MM.1S (cell line): Measurements from ENCODE around the gene SLC5A6.
"Not testable (repeated sequence)": the region's sequence is repeated elsewhere in the genome, so short reads cannot be mapped to it uniquely, and the experiment has no call there.

Source experiments
- DNase-seq: peaks from one replicate; pipeline ENCODE4 v3.0.0-alpha.2; 2015
- H2AFZ ChIP-seq: fragments of 300-600 bp; sonication (generic); 2 replicates; pipeline ENCODE4 v1.6.0; 2016; ENCODE audit warnings: antibody characterized with exemption, low read length
- H3F3A ChIP-seq: fragments of 300-600 bp; sonication (generic); 2 replicates; pipeline ENCODE4 v1.6.1; 2016; ENCODE audit warnings: mild to moderate bottlenecking, antibody characterized with exemption, low read length, moderate library complexity, mixed read lengths; ENCODE audit not compliant: insufficient read depth
- H3K27ac ChIP-seq: fragments of 300-600 bp; sonication (generic); 2 replicates; pipeline ENCODE4 v1.5.1; 2016; ENCODE audit warnings: mild to moderate bottlenecking, low read length
- H3K27me3 ChIP-seq: fragments of 300-600 bp; sonication (generic); replicated peaks from 2 replicates; pipeline ENCODE4 v1.6.0; 2016; ENCODE audit warnings: low read length; ENCODE audit not compliant: insufficient read depth
- H3K36me3 ChIP-seq: fragments of 300-600 bp; sonication (generic); replicated peaks from 2 replicates; pipeline ENCODE4 v1.6.1; 2016; ENCODE audit warnings: mild to moderate bottlenecking, low read length, mixed read lengths; ENCODE audit not compliant: insufficient read depth
- H3K4me1 ChIP-seq: fragments of 300-600 bp; sonication (generic); 2 replicates; pipeline ENCODE4 v1.6.1; 2016; ENCODE audit warnings: low read length, mixed read lengths
- H3K4me2 ChIP-seq: fragments of 300-600 bp; sonication (generic); 2 replicates; pipeline ENCODE4 v1.6.0; 2016; ENCODE audit warnings: low read depth, low read length
- H3K4me3 ChIP-seq: fragments of 300-600 bp; sonication (generic); 2 replicates; pipeline ENCODE4 v1.5.1; 2016; ENCODE audit warnings: low read length, mixed read lengths
- H3K79me2 ChIP-seq: fragments of 300-600 bp; sonication (generic); 2 replicates; pipeline ENCODE4 v1.6.1; 2016; ENCODE audit warnings: mixed run types, low read length, mixed read lengths
- H3K9ac ChIP-seq: fragments of 300-600 bp; sonication (generic); 2 replicates; pipeline ENCODE4 v1.6.1; 2016; ENCODE audit warnings: low read length, mixed read lengths
- H3K9me2 ChIP-seq: fragments of 300-600 bp; sonication (generic); replicated peaks from 2 replicates; pipeline ENCODE4 v1.6.1; 2016; ENCODE audit warnings: mild to moderate bottlenecking, low read length, mixed read lengths; ENCODE audit not compliant: insufficient read depth
- H3K9me3 ChIP-seq: fragments of 300-600 bp; sonication (generic); replicated peaks from 2 replicates; pipeline ENCODE4 v1.6.1; 2016; ENCODE audit warnings: mild to moderate bottlenecking, low read length, mixed read lengths; ENCODE audit not compliant: insufficient read depth
- H4K20me1 ChIP-seq: fragments of 300-600 bp; sonication (generic); 2 replicates; pipeline ENCODE4 v1.6.1; 2016; ENCODE audit warnings: mild to moderate bottlenecking, low read length, moderate library complexity, mixed read lengths; ENCODE audit not compliant: insufficient read depth
- EZH2 ChIP-seq: fragments of 300-600 bp; sonication (generic); optimal IDR thresholded peaks from 2 replicates; pipeline ENCODE3; 2017; ENCODE audit warnings: low read depth, mild to moderate bottlenecking, antibody characterized with exemption, low read length, mixed read lengths
- EZH2phosphoT487 ChIP-seq: fragments of 300-600 bp; sonication (generic); IDR thresholded peaks from 2 replicates; pipeline ENCODE4 v1.6.1; 2018; ENCODE audit warnings: antibody characterized with exemption, low read length
- TF ChIP-seq, protein P1 (sequence below): fragments of 300-600 bp; sonication (generic); IDR thresholded peaks from 2 replicates; pipeline ENCODE4 v1.5.1; 2016; ENCODE audit warnings: antibody characterized with exemption, low read length, mixed read lengths

Gene SLC5A6

DNA sequence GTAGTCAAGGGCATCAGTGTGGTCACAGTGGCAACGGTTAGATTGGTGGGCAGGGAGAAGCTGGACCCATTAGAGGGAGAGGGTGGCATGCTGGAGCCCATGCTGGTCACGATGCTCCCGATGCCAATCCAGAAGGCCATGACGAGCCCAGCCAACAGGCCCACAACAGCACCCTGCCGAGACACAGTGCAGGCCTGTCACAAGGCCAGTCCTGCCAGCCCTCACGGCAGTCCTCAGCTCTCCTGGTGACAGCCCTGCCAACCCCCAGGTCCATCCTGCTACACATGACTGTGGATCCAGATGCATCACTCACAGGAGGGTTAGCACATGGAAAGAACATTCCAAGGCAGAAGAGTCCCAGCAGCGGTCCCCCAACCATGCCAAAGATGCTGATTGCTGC lies 10.4 kb downstream of the SLC5A6 start:
- Histone ChIP-seq H2AFZ (no peak overlapping the region), H3F3A (peaks cover 10% of the 10 kb centered on the region), H3K9me2 (no peaks in the 10 kb centered on the region), H3K36me3 (no peaks in the 10 kb centered on the region; the same call in 1 of the 2 replicates), H3K4me3 (no peak overlapping the region), H3K79me2 (no peaks in the 10 kb centered on the region), H3K4me1 (peaks cover 24% of the 10 kb centered on the region), H4K20me1 (no peaks in the 10 kb centered on the region), H3K4me2 (no peak overlapping the region), H3K27me3 (no peaks in the 10 kb centered on the region), H3K9me3 (no peaks in the 10 kb centered on the region), H3K27ac (no peak overlapping the region), H3K9ac (no peak overlapping the region)
- TF ChIP-seq EZH2 (no peak), EZH2phosphoT487 (no peak)
- DNase-seq: no peak

DNA sequence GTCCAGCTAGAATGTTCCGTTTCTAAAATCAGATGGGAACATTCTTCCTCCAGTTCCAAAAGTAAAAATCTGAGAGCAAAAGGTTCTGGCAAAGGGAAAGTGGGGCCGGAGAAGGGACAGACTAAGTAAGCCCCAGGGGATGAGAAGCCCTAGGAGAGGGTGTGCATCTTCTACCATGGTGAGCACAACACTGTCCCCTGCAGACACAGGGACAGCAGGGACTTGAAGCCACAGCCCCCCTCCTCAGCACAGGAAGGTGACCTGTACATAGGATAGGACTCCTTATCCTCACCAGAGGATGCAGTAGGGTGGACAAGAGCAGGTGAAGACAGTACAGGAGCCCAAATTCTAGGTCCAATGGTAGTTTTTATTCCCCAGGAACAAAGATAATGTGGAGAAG lies 12.8 kb downstream of the SLC5A6 start:
- no peak overlapping the region for H3K4me3 ChIP-seq
- H3K27ac ChIP-seq: no peak overlapping the region
- no peak overlapping the region for H2AFZ ChIP-seq
- no peaks in the 10 kb centered on the region for H3K79me2 ChIP-seq
- H3K4me2 ChIP-seq: no peak overlapping the region
- no peaks in the 10 kb centered on the region; the same call in 1 of the 2 replicates for H3K36me3 ChIP-seq
- TF ChIP-seq EZH2 (no peak), EZH2phosphoT487 (no peak)
- TF ChIP-seq, protein P1, sequence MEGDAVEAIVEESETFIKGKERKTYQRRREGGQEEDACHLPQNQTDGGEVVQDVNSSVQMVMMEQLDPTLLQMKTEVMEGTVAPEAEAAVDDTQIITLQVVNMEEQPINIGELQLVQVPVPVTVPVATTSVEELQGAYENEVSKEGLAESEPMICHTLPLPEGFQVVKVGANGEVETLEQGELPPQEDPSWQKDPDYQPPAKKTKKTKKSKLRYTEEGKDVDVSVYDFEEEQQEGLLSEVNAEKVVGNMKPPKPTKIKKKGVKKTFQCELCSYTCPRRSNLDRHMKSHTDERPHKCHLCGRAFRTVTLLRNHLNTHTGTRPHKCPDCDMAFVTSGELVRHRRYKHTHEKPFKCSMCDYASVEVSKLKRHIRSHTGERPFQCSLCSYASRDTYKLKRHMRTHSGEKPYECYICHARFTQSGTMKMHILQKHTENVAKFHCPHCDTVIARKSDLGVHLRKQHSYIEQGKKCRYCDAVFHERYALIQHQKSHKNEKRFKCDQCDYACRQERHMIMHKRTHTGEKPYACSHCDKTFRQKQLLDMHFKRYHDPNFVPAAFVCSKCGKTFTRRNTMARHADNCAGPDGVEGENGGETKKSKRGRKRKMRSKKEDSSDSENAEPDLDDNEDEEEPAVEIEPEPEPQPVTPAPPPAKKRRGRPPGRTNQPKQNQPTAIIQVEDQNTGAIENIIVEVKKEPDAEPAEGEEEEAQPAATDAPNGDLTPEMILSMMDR: no peak
- H3K9ac ChIP-seq: no peak overlapping the region
- no peaks in the 10 kb centered on the region for H4K20me1 ChIP-seq
- no peaks in the 10 kb centered on the region for H3K9me3 ChIP-seq
- peaks cover 17% of the 10 kb centered on the region for H3K4me1 ChIP-seq
- no peak for DNase-seq
- H3K9me2 ChIP-seq: no peaks in the 10 kb centered on the region
- no peaks in the 10 kb centered on the region for H3K27me3 ChIP-seq
- H3F3A ChIP-seq: peaks cover 12% of the 10 kb centered on the region

DNA sequence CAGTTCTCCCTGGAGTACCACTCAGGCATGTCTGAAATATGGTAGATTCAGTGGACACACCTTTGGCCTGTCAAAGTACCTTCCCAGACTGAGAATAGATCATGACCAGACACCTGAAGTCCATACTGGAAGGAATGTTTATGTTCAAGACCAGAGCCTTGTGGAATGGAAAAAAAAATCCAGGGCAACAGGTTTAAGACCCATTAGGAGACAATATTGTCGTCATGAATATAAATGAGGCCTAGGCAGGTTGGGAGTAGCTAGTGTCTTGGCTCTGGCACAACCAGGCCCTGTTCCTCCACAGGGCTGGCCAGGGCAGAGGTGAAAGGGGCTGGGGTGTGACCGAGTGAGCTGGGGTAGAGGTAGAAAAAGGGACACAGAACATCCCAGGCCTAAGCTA lies 13.4 kb downstream of the SLC5A6 start:
- H3K27me3 ChIP-seq: no peaks in the 10 kb centered on the region

DNA sequence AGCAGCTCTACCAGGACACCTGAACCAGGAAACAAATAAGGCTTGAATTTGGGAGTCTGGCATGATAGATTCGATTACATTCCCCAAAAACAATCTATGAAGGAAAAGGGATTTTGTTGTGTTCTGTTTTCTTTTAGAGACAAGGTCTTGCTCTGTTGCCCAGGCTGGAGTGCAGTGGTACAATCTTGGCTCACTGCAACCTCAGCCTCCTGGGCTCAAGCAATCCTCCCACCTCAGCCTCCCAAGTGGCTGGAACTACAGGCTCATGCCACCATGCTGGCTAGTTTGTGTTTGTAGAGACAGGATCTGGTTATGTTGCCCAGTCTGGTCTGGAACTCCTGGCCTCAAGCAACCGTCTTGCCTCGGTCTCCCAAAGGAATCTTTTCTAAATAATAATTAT lies 14.0 kb downstream of the SLC5A6 start:
- H3K27me3 ChIP-seq: not testable (repeated sequence)

More for the DNA sequence above, 13.4 kb downstream of the SLC5A6 start:
- DNase-seq: no peak
- Histone ChIP-seq H3K9ac (no peak overlapping the region), H3F3A (peaks cover 12% of the 10 kb centered on the region), H3K4me2 (no peak overlapping the region), H4K20me1 (no peaks in the 10 kb centered on the region), H3K9me3 (no peaks in the 10 kb centered on the region), H3K9me2 (no peaks in the 10 kb centered on the region), H2AFZ (no peak overlapping the region), H3K4me1 (peaks cover 17% of the 10 kb centered on the region), H3K4me3 (no peak overlapping the region), H3K36me3 (no peaks in the 10 kb centered on the region), H3K27ac (no peak overlapping the region), H3K79me2 (no peaks in the 10 kb centered on the region)
- TF ChIP-seq, protein P1: no peak
- TF ChIP-seq EZH2phosphoT487: no peak
- no peak for TF ChIP-seq EZH2

DNA sequence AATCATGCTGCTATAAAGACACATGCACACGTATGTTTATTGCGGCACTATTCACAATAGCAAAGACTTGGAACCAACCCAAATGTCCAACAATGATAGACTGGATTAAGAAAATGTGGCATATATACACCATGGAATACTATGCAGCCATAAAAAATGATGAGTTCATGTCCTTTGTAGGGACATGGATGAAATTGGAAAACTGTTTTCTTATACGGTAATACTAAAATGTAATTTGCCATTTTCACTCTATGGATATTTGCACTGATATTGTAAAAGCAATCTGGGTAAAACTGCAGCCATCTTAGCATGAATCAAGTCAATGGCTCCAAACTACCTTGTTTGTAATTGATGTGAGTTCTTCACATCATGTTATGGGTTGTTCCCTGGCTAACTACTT lies 16.3 kb downstream of the SLC5A6 start:
- not testable (repeated sequence) for H3K4me3 ChIP-seq, H3K27ac ChIP-seq, DNase-seq, H3K9ac ChIP-seq, H2AFZ ChIP-seq, H3K79me2 ChIP-seq, H3K36me3 ChIP-seq, H4K20me1 ChIP-seq, H3K9me2 ChIP-seq, H3K9me3 ChIP-seq, H3K4me2 ChIP-seq, H3K27me3 ChIP-seq
- Histone ChIP-seq H3K4me1 (peaks cover 17% of the 10 kb centered on the region), H3F3A (peaks cover 12% of the 10 kb centered on the region)

More for the DNA sequence above, 14.0 kb downstream of the SLC5A6 start:
- H4K20me1 ChIP-seq, H3K4me2 ChIP-seq, H3K4me3 ChIP-seq, H3K27ac ChIP-seq, H2AFZ ChIP-seq, H3K9me3 ChIP-seq, H3K9ac ChIP-seq, H3K9me2 ChIP-seq, H3K36me3 ChIP-seq, DNase-seq, H3K79me2 ChIP-seq: not testable (repeated sequence)
- peaks cover 12% of the 10 kb centered on the region for H3F3A ChIP-seq
- H3K4me1 ChIP-seq: peaks cover 17% of the 10 kb centered on the region
